Lower leg skin (tissue), 4 donors: ENCODE results near the gene CDX1. TPM values are rescaled to one million over a fixed set of nuclear protein-coding genes. Genes with fewer than 3 reads are reported as not detected.
A peak's percentile ranks its signal among the peaks of the same experiment; 100 is the strongest.

Experiments used
- DNase-seq, 2 donors: peaks; one replicate each; pipeline ENCODE4 v3.0.0-alpha.2; 2019; ENCODE audit warnings: low spot score in 2 of 2
- H3K4me3 ChIP-seq: fragments of 200-600 bp; sonication (generic); 2 replicates; pipeline ENCODE4 v1.5.1; 2017; ENCODE audit warnings: mild to moderate bottlenecking, low read depth; ENCODE audit not compliant: poor library complexity, severe bottlenecking
- POLR2A ChIP-seq, 2 donors: fragments of 450-650 bp; IDR thresholded peaks; one replicate each; pipeline ENCODE4 v1.6.1; 2016 to 2017; ENCODE audit warnings: antibody characterized with exemption in 2 of 2, mild to moderate bottlenecking in 1 of 2, moderate library complexity in 1 of 2
- WGBS, 2 donors: methylation state at CpG; one replicate each; pipeline ENCODE4 v1.1.5; 2018; 5-methylcytosine and 5-hydroxymethylcytosine counted together
- intact Hi-C: fragments of 100-400 bp; cut with DNase I; formaldehyde crosslinking; loops from one replicate; pipeline ENCODE4 v1.15.0; 2023; ENCODE audit warnings: low total_unique reads
- total RNA-seq, 4 donors: library from RNA; depleted of rRNA; stranded (reverse); fragments of >200 nt; gene quantifications; one replicate each; pipeline ENCODE4 v1.1.0, GENCODE V29; 2016
- TF ChIP-seq, protein P1 (sequence below), 3 donors: fragments of 450-650 bp; IDR thresholded peaks; one replicate each; pipeline ENCODE4 v1.5.1; 2016; ENCODE audit warnings: antibody characterized with exemption in 3 of 3, mild to moderate bottlenecking in 3 of 3, moderate library complexity in 2 of 3

Gene CDX1
- total RNA-seq, 4 donors from 2014 or later: not detected

DNA sequence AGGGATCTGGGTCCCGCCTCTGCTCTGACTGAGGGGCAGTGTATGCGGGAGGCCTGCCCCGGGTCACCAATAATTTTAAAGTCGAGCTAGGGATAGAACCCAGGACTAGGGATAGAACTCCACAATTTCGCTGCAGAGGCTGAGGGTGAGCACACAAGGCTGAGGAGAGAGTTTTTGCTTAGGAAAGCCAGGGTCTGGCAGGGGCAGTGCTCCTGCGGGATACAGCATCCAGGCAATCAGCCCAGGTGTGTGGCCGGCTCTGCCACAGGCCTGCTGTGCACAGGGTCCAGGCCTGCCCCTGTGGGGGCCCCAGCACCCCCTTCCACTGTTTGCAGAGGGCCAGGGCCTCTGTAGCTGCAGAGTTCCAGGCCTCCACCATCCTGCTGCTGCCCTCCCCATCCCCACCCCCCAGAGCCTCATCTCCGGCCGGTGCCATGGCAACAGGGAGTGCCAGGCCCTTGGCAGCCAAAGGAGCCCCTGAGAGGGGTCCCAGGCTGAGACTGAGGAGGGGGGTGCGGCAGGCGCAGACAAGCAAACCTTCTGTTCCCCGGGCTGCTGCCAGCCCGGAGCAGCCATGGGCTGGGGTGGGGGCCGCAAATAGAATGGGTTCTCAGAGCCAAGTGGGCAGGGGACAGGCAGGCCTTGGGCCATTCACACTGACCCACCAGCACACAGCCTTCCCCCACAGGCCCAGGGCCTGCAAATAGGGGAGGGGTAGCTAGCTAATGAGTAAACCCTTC lies 19.5 kb upstream of the CDX1 start:
- no peak overlapping the region for H3K4me3 ChIP-seq
- no peak for DNase-seq

DNA sequence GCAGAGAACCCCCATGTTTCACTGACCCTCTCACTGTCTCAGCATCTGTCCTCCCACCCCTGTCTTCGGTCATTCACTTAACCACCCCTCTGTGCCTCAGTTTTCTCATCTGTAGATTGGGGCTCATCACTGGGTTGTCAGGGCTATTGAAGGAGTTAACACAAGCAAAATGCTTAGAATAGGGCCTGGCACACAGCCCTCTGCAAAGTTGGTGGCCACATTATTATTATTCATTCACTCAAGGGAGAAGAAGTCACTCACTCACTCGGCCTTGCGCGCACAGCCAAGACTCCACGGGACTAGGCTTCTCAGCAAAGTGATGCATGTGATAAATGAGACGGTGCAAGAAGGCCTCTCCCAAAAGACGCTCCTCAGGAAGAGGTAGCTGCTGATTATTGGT lies 18.9 kb upstream of the CDX1 start:
- TF ChIP-seq, protein P1, sequence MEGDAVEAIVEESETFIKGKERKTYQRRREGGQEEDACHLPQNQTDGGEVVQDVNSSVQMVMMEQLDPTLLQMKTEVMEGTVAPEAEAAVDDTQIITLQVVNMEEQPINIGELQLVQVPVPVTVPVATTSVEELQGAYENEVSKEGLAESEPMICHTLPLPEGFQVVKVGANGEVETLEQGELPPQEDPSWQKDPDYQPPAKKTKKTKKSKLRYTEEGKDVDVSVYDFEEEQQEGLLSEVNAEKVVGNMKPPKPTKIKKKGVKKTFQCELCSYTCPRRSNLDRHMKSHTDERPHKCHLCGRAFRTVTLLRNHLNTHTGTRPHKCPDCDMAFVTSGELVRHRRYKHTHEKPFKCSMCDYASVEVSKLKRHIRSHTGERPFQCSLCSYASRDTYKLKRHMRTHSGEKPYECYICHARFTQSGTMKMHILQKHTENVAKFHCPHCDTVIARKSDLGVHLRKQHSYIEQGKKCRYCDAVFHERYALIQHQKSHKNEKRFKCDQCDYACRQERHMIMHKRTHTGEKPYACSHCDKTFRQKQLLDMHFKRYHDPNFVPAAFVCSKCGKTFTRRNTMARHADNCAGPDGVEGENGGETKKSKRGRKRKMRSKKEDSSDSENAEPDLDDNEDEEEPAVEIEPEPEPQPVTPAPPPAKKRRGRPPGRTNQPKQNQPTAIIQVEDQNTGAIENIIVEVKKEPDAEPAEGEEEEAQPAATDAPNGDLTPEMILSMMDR (IDR thresholded peaks at IDR 0.05): no peak
- TF ChIP-seq POLR2A (IDR thresholded peaks at IDR 0.05): no peak
- no peak for DNase-seq
- intact Hi-C loops: no loop called here
- no peak overlapping the region for H3K4me3 ChIP-seq
- 70 to 74% methylated on average over 7 of the region's 7 CpGs for WGBS, 2 donors

More for the DNA sequence above, 19.5 kb upstream of the CDX1 start:
- TF ChIP-seq, protein P1 (IDR thresholded peaks at IDR 0.05): no peak
- TF ChIP-seq POLR2A (IDR thresholded peaks at IDR 0.05): no peak
- 77 to 79% methylated on average over 13 to 14 of the region's 14 CpGs for WGBS, 2 donors
- intact Hi-C loops: no loop called here

DNA sequence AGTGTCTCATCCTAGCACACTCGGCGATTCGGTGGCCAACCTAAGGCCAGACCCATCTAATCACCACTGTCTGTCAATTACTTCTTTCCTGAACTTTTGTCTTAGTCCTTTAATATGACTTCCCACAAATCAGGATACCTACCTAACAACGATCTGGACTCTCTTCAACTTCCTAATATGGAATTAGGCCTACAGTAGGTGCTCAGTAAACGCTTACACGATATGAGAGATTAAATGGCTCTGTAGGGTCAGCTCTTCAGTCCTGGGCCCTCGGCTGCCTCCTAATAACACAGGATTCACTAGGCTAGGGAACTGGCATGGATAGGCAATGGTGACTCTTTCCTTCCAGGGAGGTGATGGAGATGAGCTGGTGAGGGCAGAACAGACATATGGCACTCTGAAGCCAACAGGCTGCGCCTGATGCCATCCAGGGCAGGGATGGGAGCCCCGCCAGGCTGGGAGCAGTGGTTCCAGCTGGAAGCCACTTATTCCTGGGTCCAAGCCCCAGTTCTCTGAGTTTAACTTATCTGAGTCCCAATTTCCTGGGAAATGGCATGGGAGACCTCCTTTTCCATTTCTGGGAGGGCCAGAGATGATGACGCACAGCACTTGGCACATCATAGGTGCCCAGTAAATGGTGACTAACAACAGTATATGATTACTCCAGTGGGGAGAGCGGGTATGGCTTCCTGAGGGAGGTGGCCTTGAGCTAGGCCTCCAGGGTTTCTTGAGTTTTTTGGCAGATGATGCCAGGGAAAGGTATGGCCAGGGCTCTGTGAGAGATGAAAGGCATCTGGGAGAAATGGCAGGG lies 18.3 kb upstream of the CDX1 start:
- intact Hi-C loops: no loop called here
- WGBS, 2 donors: 67 to 71% methylated on average over 11 of the region's 11 CpGs
- no peak overlapping the region for H3K4me3 ChIP-seq
- no peak for DNase-seq
- TF ChIP-seq, protein P1 (IDR thresholded peaks at IDR 0.05): no peak
- no peak for TF ChIP-seq POLR2A (IDR thresholded peaks at IDR 0.05)

DNA sequence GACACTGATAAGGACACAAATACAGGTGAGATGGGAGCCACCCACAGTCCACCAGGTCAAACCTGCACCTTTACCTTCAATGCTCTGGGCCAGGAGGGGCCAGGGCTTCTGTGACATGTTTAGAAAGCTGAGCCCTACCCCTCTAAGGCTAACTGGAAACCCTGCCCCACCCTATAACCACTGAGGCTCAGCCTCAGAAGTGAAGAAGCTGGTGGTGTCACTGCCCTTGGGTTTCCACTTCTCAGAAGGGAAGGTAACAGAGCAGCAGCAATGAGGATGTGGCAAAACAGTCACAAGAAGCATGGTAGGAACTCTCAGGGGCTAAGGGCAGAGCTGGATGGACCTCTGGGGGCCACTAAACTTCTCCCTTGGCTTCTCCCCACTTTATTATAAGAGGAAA lies 17.0 kb upstream of the CDX1 start:
- no peak overlapping the region for H3K4me3 ChIP-seq
- no peak for DNase-seq
- no peak for TF ChIP-seq POLR2A (IDR thresholded peaks at IDR 0.05)
- TF ChIP-seq, protein P1 (IDR thresholded peaks at IDR 0.05): no peak
- intact Hi-C loops: no loop called here

DNA sequence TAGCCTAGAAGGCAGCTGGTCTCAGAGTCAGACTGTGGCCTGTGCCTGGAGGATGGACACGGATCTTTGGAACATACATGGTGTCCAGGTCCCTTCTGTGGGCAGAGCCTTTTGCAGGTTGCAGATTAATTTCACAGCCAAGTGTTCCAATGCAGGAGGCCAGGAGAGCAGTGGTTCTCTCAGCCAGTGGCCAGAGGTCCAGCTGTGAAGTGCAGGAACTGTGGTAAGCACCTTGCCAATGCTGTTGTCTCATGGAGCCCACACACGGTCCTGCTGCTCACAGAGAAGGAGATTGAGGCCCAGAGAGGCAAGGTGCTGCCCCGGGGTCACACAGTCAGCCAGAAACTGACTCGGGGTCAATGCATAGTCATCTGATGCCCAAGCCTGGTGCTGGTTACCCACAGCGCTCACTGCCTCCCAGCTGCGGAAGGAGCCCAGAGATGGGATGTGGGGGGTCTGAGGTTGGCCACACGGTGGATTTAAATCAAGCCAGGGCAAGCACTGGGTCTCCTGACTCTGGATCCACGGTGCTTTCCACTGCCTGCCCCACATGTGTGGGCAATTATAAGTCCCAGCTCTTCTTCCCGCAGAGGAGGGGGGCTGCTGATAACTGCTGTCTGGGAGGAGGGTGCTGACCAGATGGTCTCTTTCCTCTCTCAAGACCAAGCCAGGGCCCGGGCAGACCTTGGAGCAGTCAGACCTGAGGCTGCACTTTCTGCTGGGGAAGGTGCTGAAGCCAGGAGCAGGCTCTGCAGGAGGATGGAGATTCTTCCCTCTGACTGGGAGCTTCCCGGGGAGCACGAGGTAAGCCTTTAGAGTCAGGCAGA lies 13.7 kb upstream of the CDX1 start:
- no peak for DNase-seq
- TF ChIP-seq, protein P1 (IDR thresholded peaks at IDR 0.05): no peak
- no peak for TF ChIP-seq POLR2A (IDR thresholded peaks at IDR 0.05)
- whole genome bisulfite sequencing, 2 donors: 62% methylated on average over 12 of the region's 12 CpGs
- H3K4me3 ChIP-seq: peak overlapping the region; percentile 5
- intact Hi-C loops: no loop called here
